Activated CD4-positive, alpha-beta T cell treated with anti-CD3 and anti-CD28 coated beads for 36 hours (primary cell): Measurements from ENCODE around the gene RNF40. TPM values are rescaled to one million over a fixed set of nuclear protein-coding genes. Genes with fewer than 3 reads are reported as not detected.

Source experiments
- ATAC-seq: fragments of 200-7000 bp; cut with Tn5 transposase; one replicate; pipeline ENCODE4 v1.10.0; 2021; ENCODE audit warnings: mild to moderate bottlenecking, moderate library complexity
- CTCF ChIA-PET: fragments of 350-600 bp; sonication (Branson Sonifier 250); formaldehyde crosslinking; loops from one replicate; lab custom pipeline; 2021; ENCODE audit warnings: antibody characterized with exemption; lab: Charles Lee
- POLR2A ChIA-PET: fragments of 350-600 bp; sonication (Branson Sonifier 250); formaldehyde crosslinking; loops from one replicate; lab custom pipeline; 2021; ENCODE audit warnings: antibody characterized with exemption, inconsistent platforms; lab: Charles Lee
- DNase-seq: peaks from one replicate; pipeline ENCODE4 v3.0.0-alpha.2; 2020
- H3K27ac Mint-ChIP-seq: one replicate; pipeline ENCODE4 v1.8.0; 2021; ENCODE audit warnings: mixed read lengths
- H3K27me3 Mint-ChIP-seq: one replicate; pipeline ENCODE4 v1.8.0; 2021; ENCODE audit warnings: mixed read lengths
- H3K36me3 Mint-ChIP-seq: one replicate; pipeline ENCODE4 v1.8.0; 2021; ENCODE audit warnings: low read depth, mixed read lengths
- H3K4me1 Mint-ChIP-seq: one replicate; pipeline ENCODE4 v1.8.0; 2021; ENCODE audit warnings: mixed read lengths
- H3K4me3 Mint-ChIP-seq: one replicate; pipeline ENCODE4 v1.8.0; 2021; ENCODE audit warnings: mild to moderate bottlenecking, moderate library complexity, mixed read lengths
- H3K9me3 Mint-ChIP-seq: one replicate; pipeline ENCODE4 v1.8.0; 2021; ENCODE audit warnings: low read depth, mixed read lengths
- intact Hi-C, 2 experiments: fragments of 100-400 bp; cut with DNase I in 1 of 2; cut with micrococcal nuclease in 1 of 2; formaldehyde crosslinking; loops; one replicate each; pipeline versions ENCODE4 v1.14.2 to v1.15.1; 2022 to 2024; cut with DNase I, micrococcal nuclease
- total RNA-seq, 2 experiments: library from RNA; stranded (reverse); gene quantifications; one replicate each; pipeline ENCODE4 v1.2.3, GENCODE V29; 2021

The RNF40 gene
- total RNA-seq, 2 experiments from 2014 or later, result 72.3 to 85.5 TPM

DNA sequence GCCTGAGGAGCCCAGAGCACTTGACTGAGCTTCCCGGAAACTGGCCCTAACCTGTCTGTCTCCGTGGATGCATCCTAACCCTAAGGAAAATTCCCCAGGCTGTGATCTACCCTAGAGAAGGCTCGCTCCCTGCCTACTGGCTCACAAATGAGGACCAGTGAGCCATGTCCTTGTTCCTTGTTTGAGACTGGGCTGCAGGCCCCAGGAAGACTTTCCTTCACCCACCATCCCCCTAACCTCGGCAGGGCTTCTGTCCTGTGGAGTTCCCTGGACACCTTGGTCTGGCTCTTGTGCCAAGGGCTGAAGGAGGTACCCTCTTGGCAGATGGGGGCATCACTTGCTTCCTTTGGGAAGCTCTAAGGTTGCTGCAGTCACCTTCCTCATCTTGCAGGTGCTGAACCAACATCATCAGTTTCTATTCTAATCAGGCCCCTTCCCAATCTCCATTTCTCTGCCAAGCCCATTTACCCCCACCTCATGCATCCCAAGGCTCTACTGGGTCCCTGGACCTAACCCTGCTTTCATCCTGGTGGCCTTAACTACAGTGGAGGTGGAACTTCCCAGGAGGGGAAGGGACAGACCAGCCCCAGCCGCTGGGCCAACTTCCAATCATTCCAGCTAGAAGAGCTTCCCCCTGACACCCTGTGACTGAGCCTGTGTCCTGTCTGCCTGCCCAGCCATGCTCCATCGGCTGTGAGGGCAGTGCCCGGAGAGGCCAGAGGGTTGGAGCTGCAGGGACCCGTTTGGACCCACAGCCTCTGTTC is 12.4 kb downstream of the RNF40 start:
- CTCF ChIA-PET, result interaction anchor here (0.6 to 1.4 kb wide), 4 partner anchors 10 to 27 kb away, joined by 3 to 5 read pairs (median 4); partner anchors contain the start of gene PHKG2
- Mint-ChIP-seq H3K27me3 (no peaks in the 10 kb centered on the region), H3K9me3 (no peaks in the 10 kb centered on the region), H3K4me3 (peak overlapping the region; percentile 83), H3K4me1 (peaks cover 15% of the 10 kb centered on the region), H3K27ac (peak overlapping the region; percentile 93), H3K36me3 (peaks cover 24% of the 10 kb centered on the region)
- ATAC-seq (peak; percentile 1), DNase-seq (no peak)
- intact Hi-C loops, result loop anchor here in 1 of 2 experiments (1.0 to 2.0 kb wide), 5 partner anchors 12 to 147 kb away; partner anchors contain the start of genes BCL7C, CFAP119, PHKG2 and RNF40
- POLR2A ChIA-PET, result interaction anchor here (1.4 kb wide), 1 partner anchor 27 kb away, joined by 3 read pairs; the partner anchor contains the start of gene PHKG2

DNA sequence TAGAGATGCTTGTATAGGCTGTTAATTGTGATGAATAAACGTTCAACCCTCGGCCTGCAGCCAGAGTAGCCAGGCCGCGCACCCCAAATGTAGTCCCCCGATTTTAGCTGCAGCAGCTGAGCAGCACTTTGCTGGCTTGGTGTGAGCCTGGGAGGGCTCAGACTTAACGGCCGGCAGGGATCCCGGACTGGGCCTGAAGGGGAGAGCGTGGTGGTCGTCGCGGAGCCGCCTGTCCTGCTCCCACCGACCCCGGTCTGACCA is 12.9 kb downstream of the RNF40 start:
- peaks cover 15% of the 10 kb centered on the region for H3K4me1 Mint-ChIP-seq
- peaks cover 20% of the 10 kb centered on the region for H3K36me3 Mint-ChIP-seq
- ATAC-seq (no peak), DNase-seq (no peak)
- no peaks in the 10 kb centered on the region for H3K9me3 Mint-ChIP-seq
- ChIA-PET CTCF (interaction anchor here (0.8 to 1.4 kb wide), 3 partner anchors 10 to 19 kb away, joined by 3 to 5 read pairs (median 4); no protein-coding TSS in a partner anchor), POLR2A (interaction anchor here (1.4 kb wide), 1 partner anchor 27 kb away, joined by 3 read pairs; the partner anchor contains the start of gene PHKG2)
- no peaks in the 10 kb centered on the region for H3K27me3 Mint-ChIP-seq
- H3K27ac Mint-ChIP-seq, result peak overlapping the region; percentile 93
- peak overlapping the region; percentile 83 for H3K4me3 Mint-ChIP-seq
- intact Hi-C loops, result loop anchor here in 1 of 2 experiments (1.0 to 2.0 kb wide), 5 partner anchors 13 to 146 kb away; partner anchors contain the start of genes BCL7C, CFAP119, PHKG2 and RNF40

DNA sequence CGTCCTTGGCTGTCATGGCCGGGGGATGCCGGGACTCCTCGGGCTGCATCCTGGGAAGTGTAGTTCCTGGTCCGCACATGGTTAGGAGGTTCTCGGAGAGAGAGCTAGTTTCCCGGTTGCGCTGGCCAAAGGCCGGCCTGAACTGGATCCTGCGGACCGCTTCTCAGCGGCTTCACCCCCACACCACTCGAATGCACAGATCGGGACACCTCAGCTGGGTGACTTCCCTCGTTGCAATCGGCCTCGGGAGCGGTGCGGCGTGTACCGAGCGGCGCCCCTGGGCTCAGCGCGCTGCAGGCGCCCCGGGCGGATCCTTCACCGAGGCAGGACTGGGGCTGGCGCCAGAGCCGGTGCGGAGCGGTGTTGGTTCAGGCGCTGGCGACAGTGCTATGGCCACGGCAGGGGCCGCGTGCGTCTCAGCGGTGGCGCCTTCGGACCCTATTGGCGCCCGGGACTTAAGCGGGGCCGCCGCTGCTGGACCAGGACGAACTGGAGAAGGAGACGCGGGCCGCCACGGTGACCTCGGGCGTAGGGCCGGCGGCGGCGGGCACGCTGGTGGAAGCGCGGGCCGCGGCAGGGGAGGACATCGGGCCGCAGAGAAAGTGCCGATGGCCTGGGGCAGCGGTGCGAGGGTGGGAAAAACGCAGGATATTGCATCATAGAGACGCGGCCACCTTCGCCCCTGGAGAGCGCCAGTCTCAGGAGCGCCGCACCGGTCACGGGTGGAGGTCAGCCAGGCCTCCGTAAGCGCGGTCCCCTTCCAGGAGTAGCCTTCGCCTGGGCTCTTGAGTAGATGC is 13.5 kb downstream of the RNF40 start:
- CTCF ChIA-PET, result interaction anchor here (0.7 to 1.4 kb wide), 4 partner anchors 11 to 377 kb away, joined by 3 to 5 read pairs (median 4); no protein-coding TSS in a partner anchor
- POLR2A ChIA-PET, result interaction anchor here (1.4 kb wide), 1 partner anchor 28 kb away, joined by 3 read pairs; the partner anchor contains the start of gene PHKG2
- Mint-ChIP-seq H3K9me3 (no peaks in the 10 kb centered on the region), H3K4me3 (peak overlapping the region; percentile 83), H3K27ac (peak overlapping the region; percentile 93), H3K4me1 (peaks cover 15% of the 10 kb centered on the region), H3K27me3 (no peaks in the 10 kb centered on the region), H3K36me3 (peaks cover 17% of the 10 kb centered on the region)
- DNase-seq, result peak; percentile 80
- peak; percentile 85 for ATAC-seq
- intact Hi-C loops, result loop anchor here in 1 of 2 experiments (1.0 to 2.0 kb wide), 5 partner anchors 13 to 146 kb away; partner anchors contain the start of genes BCL7C, CFAP119, PHKG2 and RNF40

DNA sequence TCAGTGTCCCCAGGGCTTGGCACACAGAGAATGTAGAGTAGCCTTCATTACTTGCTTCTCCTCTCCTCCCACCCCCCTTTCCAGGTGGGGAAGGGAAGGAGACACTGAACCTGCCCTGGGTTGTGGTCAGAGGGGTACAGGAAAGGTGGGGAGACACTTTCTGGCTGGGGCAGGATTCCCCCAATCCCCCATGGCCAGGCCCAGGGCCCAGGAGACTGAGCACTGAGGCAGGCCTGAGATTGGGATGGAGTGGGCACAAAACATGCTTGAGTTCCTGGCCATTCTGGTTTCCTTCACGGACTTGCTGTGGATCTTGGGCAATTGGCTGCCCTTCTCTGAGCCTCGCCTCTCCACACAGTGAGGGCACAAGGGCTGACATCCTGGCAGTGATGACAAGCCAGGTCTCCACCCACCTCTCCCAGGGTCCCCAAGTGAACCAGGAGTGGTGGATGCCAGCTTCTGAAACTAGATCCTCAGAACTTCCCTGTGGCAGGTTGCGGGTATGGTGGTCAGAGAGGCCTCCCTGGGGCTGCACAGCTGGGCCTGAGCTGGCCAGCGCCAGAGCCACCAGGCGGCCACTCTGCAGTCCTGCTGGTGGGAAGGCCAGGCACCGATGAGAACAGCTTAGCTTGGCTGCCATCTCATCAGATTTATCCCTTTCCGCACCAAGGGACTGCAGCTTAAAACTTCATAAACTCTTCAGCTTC is 15.6 kb downstream of the RNF40 start:
- Mint-ChIP-seq H3K4me3 (peak overlapping the region; percentile 83), H3K4me1 (peaks cover 15% of the 10 kb centered on the region), H3K36me3 (peaks cover 9% of the 10 kb centered on the region), H3K27ac (no peak overlapping the region), H3K9me3 (no peaks in the 10 kb centered on the region), H3K27me3 (no peaks in the 10 kb centered on the region)
- POLR2A ChIA-PET, result interaction anchor here (0.6 kb wide), 1 partner anchor 25 kb away, joined by 3 read pairs; no protein-coding TSS in a partner anchor
- DNase-seq (no peak), ATAC-seq (no peak)
- intact Hi-C loops, result no loop called here
- CTCF ChIA-PET, result interaction anchor here (0.5 to 2.7 kb wide), 7 partner anchors 18 to 157 kb away, joined by 3 to 8 read pairs (median 3); no protein-coding TSS in a partner anchor

DNA sequence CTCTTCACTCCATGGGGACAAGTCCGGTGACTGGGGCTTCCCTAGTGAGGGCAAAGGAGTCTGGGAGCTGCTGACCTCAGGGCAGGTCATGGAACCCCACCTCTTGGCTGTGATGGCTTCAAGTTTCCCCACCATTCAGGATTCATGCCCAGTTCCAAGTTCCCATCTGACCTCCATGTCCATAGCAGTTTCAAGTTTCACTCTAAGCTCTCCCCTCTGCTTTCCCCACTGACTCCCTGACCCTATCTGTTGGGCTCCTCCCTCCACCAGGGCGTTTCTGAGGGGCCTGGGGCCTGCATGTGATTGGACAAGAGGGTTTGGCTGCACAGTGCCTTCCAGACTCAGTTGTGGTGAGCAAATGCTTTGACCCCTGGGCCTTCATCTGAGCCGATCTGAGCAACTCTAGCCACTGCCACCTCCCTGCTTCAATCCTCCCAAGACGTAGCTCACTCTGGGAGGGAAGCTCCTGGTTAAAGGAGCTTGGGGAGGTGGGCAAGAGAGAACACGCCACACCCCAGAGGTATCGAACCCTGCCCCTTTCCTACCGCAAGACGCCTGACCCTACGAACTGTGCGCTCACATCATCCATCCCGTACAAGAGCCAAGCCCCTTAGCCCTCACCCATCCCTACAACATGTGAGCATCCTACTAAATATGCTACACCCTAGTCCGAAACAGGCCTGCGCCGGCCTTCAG is 16.6 kb downstream of the RNF40 start:
- CTCF ChIA-PET, result interaction anchor here (1.1 to 2.7 kb wide), 3 partner anchors 19 to 35 kb away, joined by 3 to 8 read pairs (median 5); no protein-coding TSS in a partner anchor
- intact Hi-C loops, result no loop called here
- POLR2A ChIA-PET, result no interaction called here

DNA sequence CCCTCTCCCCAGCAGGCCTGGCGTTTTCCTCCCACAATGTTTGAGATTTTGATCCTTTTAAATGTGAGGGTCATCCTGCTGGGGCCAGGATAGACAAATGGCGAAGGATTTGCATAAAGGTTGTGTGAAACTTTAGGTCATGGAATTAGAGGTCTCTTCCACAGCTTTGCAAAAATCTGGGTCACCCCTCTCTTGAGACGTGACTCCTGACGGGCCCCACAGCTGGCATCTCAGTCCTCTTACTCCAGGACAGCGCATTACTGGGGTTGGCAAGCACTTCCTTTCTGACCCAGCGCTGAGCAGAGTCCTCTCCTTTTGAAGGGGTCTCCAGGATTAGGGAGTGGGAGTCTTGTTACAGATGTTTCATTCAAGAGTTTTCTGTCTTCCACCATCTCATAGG is 17.5 kb downstream of the RNF40 start:
- no peaks in the 10 kb centered on the region for H3K9me3 Mint-ChIP-seq
- intact Hi-C loops, result no loop called here
- no peak overlapping the region for H3K27ac Mint-ChIP-seq
- DNase-seq, result no peak
- ChIA-PET POLR2A (no interaction called here), CTCF (no interaction called here)
- no peaks in the 10 kb centered on the region for H3K27me3 Mint-ChIP-seq
- H3K4me1 Mint-ChIP-seq, result peaks cover 12% of the 10 kb centered on the region
- H3K36me3 Mint-ChIP-seq, result peaks cover 11% of the 10 kb centered on the region
- no peak for ATAC-seq
- H3K4me3 Mint-ChIP-seq, result no peak overlapping the region

More for the DNA sequence above, 16.6 kb downstream of the RNF40 start:
- Mint-ChIP-seq H3K4me3 (no peak overlapping the region), H3K36me3 (peaks cover 11% of the 10 kb centered on the region), H3K4me1 (peaks cover 15% of the 10 kb centered on the region), H3K27ac (no peak overlapping the region), H3K9me3 (no peaks in the 10 kb centered on the region), H3K27me3 (no peaks in the 10 kb centered on the region)
- DNase-seq, result no peak
- no peak for ATAC-seq

DNA sequence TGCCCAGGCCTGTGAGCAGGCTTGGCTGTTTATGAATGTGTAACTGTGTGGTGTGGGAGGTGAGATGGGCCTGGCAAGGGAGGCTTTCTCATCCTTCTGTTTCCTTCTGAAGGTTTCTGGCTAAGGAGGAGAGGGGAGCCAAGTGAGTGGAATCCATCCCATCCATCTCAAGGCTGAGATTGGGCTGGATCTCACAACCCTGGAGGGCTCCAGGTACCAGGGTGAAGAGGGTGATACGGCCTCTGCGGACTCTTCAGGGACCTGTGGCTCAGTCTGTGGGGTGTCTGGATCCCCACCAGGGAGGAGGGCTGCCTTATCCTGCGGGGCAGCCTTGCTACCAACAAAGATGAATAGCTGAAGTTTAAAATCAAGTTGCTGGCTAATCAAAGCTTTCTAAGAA is 17.9 kb downstream of the RNF40 start:
- ChIA-PET POLR2A (no interaction called here), CTCF (no interaction called here)
- ATAC-seq (no peak), DNase-seq (no peak)
- Mint-ChIP-seq H3K27me3 (no peaks in the 10 kb centered on the region), H3K9me3 (no peaks in the 10 kb centered on the region), H3K36me3 (peaks cover 9% of the 10 kb centered on the region), H3K4me1 (peaks cover 8% of the 10 kb centered on the region), H3K4me3 (no peak overlapping the region), H3K27ac (no peak overlapping the region)
- intact Hi-C loops, result no loop called here

DNA sequence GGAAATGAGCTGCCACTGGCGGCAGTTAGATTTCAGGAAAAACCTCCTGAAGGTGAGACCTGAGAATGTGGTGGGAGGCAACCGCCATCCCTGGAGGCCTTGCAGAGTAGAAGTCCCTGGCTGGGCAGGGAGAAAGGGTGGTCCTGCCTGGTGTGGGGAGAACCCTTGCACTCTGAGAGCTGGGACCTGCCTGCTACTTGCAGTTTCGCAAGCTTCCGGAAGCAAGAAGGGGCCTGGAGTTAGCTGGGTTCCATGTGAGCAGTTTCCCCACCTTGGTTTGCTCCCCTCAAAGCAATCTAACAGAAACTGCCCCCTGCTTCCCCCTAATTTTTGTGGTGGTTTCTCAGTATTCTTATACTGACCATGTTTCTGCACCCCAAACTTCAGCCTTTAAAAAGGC is 18.4 kb downstream of the RNF40 start:
- no peak for ATAC-seq
- ChIA-PET CTCF (no interaction called here), POLR2A (no interaction called here)
- H3K27ac Mint-ChIP-seq, result no peak overlapping the region
- intact Hi-C loops, result no loop called here
- H3K36me3 Mint-ChIP-seq, result peaks cover 9% of the 10 kb centered on the region
- peaks cover 13% of the 10 kb centered on the region for H3K4me1 Mint-ChIP-seq
- H3K9me3 Mint-ChIP-seq, result no peaks in the 10 kb centered on the region
- no peak for DNase-seq
- no peak overlapping the region for H3K4me3 Mint-ChIP-seq
- no peaks in the 10 kb centered on the region for H3K27me3 Mint-ChIP-seq

DNA sequence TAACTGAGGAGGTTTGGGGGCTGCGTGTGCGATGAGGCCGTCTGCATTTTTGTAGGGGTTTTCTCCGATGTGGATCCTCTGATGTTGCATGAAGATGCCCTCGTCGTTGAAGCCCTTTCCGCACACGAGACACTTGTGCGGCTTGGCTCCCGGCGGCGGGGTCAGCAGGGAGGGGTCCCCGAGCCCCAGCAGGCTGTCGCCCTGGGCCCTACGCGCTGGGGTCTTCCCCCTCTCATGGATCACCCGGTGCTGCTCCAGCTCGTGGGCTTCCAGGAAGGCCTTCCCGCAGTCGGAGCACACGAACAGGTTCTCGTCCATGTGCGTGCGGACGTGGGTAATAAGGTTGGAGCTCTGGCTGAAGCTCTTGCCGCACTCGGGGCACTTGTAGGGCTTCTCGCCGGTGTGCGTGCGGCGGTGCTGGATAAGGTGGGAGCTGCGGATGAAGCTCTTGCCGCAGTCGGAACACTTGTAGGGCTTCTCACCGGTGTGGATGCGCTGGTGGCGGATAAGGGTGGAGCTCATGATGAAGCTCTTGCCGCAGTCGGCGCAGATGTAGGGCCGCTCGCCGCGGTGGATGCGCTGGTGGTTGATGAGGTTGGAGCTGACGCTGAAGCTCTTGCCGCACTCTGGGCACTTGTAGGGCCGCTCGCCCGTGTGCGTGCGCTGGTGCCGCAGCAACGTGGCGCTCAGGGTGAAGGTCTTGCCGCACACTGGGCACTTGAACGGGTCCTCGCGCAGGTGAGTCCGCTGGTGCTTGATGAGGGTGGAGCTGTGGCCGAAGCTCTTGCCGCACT is 20.6 kb downstream of the RNF40 start:
- POLR2A ChIA-PET, result no interaction called here
- peaks cover 16% of the 10 kb centered on the region for H3K4me1 Mint-ChIP-seq
- DNase-seq, result no peak
- H3K27me3 Mint-ChIP-seq, result no peaks in the 10 kb centered on the region
- ATAC-seq, result no peak
- H3K4me3 Mint-ChIP-seq, result no peak overlapping the region
- peaks cover 7% of the 10 kb centered on the region for H3K36me3 Mint-ChIP-seq
- no peak overlapping the region for H3K27ac Mint-ChIP-seq
- no peaks in the 10 kb centered on the region for H3K9me3 Mint-ChIP-seq
- intact Hi-C loops, result no loop called here
- CTCF ChIA-PET, result interaction anchor here (0.7 to 1.1 kb wide), 3 partner anchors 10 to 603 kb away, joined by 3 to 4 read pairs (median 3); no protein-coding TSS in a partner anchor
